Tibial nerve (tissue), 3 donors: ENCODE data around the gene AEBP1.

ENCODE experiments used
- CTCF ChIP-seq, 5 experiments: fragments of 200-600 bp in 3 of 5; fragments of 450-650 bp in 2 of 5; sonication (generic) in 3 of 5; IDR thresholded peaks; one replicate each; pipeline ENCODE4 v1.5.1; 2016 to 2019; ENCODE audit warnings: antibody characterized with exemption in 5 of 5, mild to moderate bottlenecking in 3 of 5, moderate library complexity in 2 of 5
- POLR2A ChIP-seq, 2 donors: fragments of 450-650 bp; IDR thresholded peaks; one replicate each; pipeline ENCODE4 v1.6.1; 2017; ENCODE audit warnings: antibody characterized with exemption in 2 of 2, mild to moderate bottlenecking in 2 of 2, moderate library complexity in 2 of 2

- TF ChIP-seq CTCF (IDR thresholded peaks at IDR 0.05), result no peak
- no peak for TF ChIP-seq POLR2A (IDR thresholded peaks at IDR 0.05)
Observed at GRCh38 chr7:44107961-44108767, 4.0 kb downstream of the AEBP1 start.
